HEK293T (cell line): ENCODE data around the gene GMDS.

ENCODE experiments used
- CTCF ChIA-PET: fragments of 350-600 bp; formaldehyde crosslinking; extraction: SDS; loops from one replicate; lab custom pipeline; 2021; ENCODE audit warnings: antibody characterized with exemption, inconsistent platforms; lab: Yijun Ruan, JAX
- POLR2A ChIA-PET: fragments of 350-600 bp; formaldehyde crosslinking; extraction: SDS; loops from one replicate; lab custom pipeline; 2020; ENCODE audit warnings: antibody characterized with exemption, inconsistent platforms; lab: Yijun Ruan, JAX
- DNase-seq: peaks from one replicate; pipeline ENCODE4 v3.0.0; 2012; ENCODE audit warnings: mixed read lengths; ENCODE audit errors: extremely low spot score
- ARNT ChIP-seq: fragments of 450-650 bp; IDR thresholded peaks from 2 replicates; pipeline ENCODE4 v1.6.1; 2017; ENCODE audit warnings: mild to moderate bottlenecking
- BHLHE40 ChIP-seq: fragments of 450-650 bp; IDR thresholded peaks from 2 replicates; pipeline ENCODE4 v1.6.1; 2016; ENCODE audit warnings: mild to moderate bottlenecking, moderate library complexity, borderline replicate concordance
- CTBP1 ChIP-seq: fragments of 450-650 bp; IDR thresholded peaks from 2 replicates; pipeline ENCODE4 v1.6.1; 2016; ENCODE audit warnings: borderline replicate concordance
- ELF4 ChIP-seq: fragments of 450-650 bp; IDR thresholded peaks from 2 replicates; pipeline ENCODE4 v1.6.1; 2017; ENCODE audit warnings: antibody characterized with exemption
- FOXA1 ChIP-seq: fragments of 450-650 bp; IDR thresholded peaks from 2 replicates; pipeline ENCODE4 v1.6.1; 2016; ENCODE audit warnings: mild to moderate bottlenecking
- FOXK2 ChIP-seq: fragments of 450-650 bp; IDR thresholded peaks from 2 replicates; pipeline ENCODE4 v1.6.1; 2016; ENCODE audit warnings: mild to moderate bottlenecking
- FOXM1 ChIP-seq: fragments of 450-650 bp; IDR thresholded peaks from 2 replicates; pipeline ENCODE4 v1.6.1; 2017; ENCODE audit warnings: mild to moderate bottlenecking, borderline replicate concordance
- HDGF ChIP-seq: fragments of 450-650 bp; IDR thresholded peaks from 2 replicates; pipeline ENCODE4 v1.6.1; 2017; ENCODE audit warnings: antibody characterized with exemption, borderline replicate concordance
- L3MBTL2 ChIP-seq: fragments of 450-650 bp; conservative IDR thresholded peaks from 2 replicates; pipeline ENCODE4 v1.6.1; 2016; ENCODE audit warnings: mild to moderate bottlenecking
- LEF1 ChIP-seq: fragments of 450-650 bp; IDR thresholded peaks from 2 replicates; pipeline ENCODE4 v1.6.1; 2017; ENCODE audit warnings: mild to moderate bottlenecking, borderline replicate concordance
- NFRKB ChIP-seq: fragments of 450-650 bp; IDR thresholded peaks from 2 replicates; pipeline ENCODE4 v1.6.1; 2016; ENCODE audit warnings: mild to moderate bottlenecking, moderate library complexity
- SP1 ChIP-seq: fragments of 450-650 bp; IDR thresholded peaks from 2 replicates; pipeline ENCODE4 v1.6.1; 2017
- SUZ12 ChIP-seq: fragments of 450-650 bp; IDR thresholded peaks from 2 replicates; pipeline ENCODE4 v1.6.1; 2016; ENCODE audit warnings: mild to moderate bottlenecking
- TARDBP ChIP-seq: fragments of 450-650 bp; IDR thresholded peaks from 2 replicates; pipeline ENCODE4 v1.6.1; 2016
- ZNF384 ChIP-seq: fragments of 450-650 bp; IDR thresholded peaks from 2 replicates; pipeline ENCODE4 v1.6.1; 2016
- TF ChIP-seq, protein P1 (sequence below): fragments of 450-650 bp; IDR thresholded peaks from 2 replicates; pipeline ENCODE4 v1.6.1; 2016

The GMDS gene

DNA sequence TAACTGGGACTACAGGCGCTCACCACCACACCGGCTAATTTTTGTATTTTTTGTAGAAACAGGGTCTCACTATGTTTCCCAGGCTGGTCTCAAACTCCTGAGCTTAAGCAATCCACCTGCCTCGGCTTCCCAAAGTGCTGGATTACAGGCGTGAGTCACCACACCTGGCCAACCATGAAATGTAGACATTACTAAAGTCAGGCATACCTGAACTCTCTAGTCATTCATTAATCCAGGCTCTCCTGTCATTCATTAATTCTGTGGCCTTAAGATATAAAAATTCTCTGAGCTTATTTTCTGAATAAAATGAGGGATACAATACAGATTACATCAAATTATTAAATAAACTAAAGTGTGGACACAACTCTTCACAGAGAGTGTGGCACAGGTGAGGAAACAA is 159.7 kb downstream of the GMDS start:
- TF ChIP-seq NFRKB = no peak
- no peak for TF ChIP-seq HDGF
- TF ChIP-seq LEF1 = no peak
- no peak for TF ChIP-seq FOXM1
- TF ChIP-seq FOXA1 = no peak
- TF ChIP-seq FOXK2 = no peak
- no peak for TF ChIP-seq BHLHE40
- no peak for TF ChIP-seq L3MBTL2
- TF ChIP-seq SP1 = no peak
- TF ChIP-seq, protein P1, sequence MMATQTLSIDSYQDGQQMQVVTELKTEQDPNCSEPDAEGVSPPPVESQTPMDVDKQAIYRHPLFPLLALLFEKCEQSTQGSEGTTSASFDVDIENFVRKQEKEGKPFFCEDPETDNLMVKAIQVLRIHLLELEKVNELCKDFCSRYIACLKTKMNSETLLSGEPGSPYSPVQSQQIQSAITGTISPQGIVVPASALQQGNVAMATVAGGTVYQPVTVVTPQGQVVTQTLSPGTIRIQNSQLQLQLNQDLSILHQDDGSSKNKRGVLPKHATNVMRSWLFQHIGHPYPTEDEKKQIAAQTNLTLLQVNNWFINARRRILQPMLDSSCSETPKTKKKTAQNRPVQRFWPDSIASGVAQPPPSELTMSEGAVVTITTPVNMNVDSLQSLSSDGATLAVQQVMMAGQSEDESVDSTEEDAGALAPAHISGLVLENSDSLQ = no peak
- ChIA-PET CTCF (no interaction called here), POLR2A (no interaction called here)
- no peak for DNase-seq

DNA sequence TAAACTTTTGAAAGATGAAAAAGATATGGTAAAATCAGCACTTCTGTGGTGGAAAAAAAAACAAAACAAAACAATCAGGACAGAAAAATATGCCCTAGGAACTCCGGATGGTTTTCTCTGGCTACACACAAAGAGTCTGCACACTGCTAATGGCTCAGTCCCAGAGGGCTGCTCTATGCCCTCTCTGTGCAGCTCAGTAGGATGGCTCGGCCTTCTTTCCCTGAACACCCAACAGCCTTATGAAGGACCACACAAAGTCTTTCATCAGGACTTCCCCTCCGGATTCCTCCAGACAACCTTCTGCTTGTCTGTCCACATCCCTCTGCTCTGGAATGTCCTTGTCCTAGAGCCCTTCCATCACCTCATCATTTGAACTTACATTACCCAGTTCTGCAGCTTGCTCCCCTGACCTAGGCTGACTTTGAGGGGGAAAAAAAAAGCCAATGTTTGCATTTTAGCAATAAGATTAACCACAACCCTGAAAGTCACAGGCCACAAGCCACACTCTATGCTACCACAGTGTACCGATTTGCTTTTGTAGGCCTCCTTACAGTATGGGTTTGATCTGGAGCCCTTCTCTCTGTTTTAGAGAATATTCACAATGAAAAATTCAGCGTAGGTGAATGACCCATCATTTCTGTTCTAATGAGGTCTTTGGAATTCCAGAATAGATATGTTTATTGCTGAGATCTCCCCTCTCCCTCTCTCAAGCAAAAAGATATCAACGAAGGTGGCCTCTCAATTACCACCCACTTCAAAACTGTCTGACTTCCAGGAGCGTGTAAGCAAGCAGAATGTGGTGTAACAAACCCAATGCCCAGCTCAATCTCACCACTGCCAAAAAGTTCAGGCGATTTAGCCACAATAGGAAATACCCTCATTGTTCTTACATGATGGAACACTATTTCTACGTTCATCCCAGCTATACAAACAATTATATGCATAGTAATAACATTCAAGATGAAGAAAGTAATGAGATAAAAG is 164.0 kb downstream of the GMDS start:
- no peak for TF ChIP-seq FOXM1
- no peak for TF ChIP-seq SP1
- TF ChIP-seq L3MBTL2 = no peak
- no peak for TF ChIP-seq BHLHE40
- CTCF ChIA-PET = no interaction called here
- POLR2A ChIA-PET = no interaction called here
- no peak for DNase-seq

DNA sequence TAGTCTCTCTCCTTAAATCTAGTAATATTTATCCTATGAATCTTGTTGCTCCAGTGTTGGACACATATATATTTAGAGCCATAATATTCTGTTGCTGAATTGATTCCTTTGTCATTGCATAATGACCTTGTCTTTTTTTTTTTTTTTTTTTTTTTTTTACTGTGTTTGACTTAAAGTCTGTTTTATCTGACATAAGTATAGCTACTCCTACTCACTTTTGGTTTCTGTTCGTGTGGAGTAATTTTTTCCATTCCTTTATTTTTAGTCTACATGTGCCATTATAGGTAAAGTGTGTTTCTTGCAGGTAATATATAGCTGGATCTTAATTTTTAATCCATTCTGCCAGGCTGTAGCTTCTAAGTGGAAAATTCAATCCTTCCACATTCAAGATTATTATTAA is 166.5 kb downstream of the GMDS start:
- ChIA-PET POLR2A (no interaction called here), CTCF (no interaction called here)
- TF ChIP-seq FOXA1 (no peak), ZNF384 (0 out of 2 replicates have a peak, but pooled peaks have one; percentile 12), NFRKB (no peak), ELF4 (no peak), ARNT (no peak)
- no peak for DNase-seq

DNA sequence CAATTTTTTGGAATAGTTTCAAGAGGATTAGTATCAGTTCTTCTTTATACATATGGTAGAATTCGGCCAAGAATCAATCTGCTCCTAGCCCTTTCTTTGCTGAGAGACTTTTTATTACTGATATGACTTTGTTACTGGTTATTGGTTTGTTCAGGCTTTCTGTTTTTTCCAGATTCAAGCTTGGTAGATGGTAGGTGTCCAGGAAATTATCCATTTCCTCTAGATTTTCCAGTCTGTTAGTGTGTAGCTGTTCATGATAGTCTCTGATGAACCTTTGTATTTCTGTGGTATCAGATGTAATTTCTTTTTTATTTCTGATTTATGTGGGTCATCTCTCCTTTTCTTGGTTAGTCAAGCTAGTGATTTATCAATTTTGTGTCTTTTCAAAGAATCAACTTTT is 167.6 kb downstream of the GMDS start:
- DNase-seq = no peak
- POLR2A ChIA-PET = no interaction called here
- CTCF ChIA-PET = no interaction called here
- TF ChIP-seq ELF4 (no peak), SUZ12 (no peak), ZNF384 (no peak), LEF1 (no peak), SP1 (no peak), FOXM1 (no peak), FOXK2 (no peak), ARNT (no peak), NFRKB (no peak), CTBP1 (no peak), BHLHE40 (no peak), HDGF (no peak), TARDBP (no peak), FOXA1 (no peak), L3MBTL2 (no peak)
- TF ChIP-seq, protein P1 = no peak

DNA sequence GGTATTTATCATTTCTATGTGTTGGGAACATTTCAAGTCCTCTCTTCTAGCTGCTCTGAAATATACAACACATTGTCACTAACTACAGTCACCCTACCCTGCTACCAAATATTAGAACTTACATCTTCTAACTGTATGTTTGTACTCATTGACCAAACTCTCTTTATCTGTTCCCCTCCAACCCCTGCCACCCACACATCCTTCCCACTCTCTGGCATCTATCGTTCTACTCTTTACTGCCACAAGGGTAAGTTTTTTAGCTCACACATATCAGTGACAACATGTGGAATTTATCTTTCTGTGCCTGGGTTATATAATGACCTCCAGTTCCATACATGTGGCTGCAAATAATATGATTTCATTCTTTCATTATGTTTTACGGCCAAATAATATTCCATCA is 171.9 kb downstream of the GMDS start:
- POLR2A ChIA-PET = no interaction called here
- CTCF ChIA-PET = no interaction called here
- TF ChIP-seq FOXK2 (no peak), ARNT (no peak), FOXM1 (no peak), FOXA1 (no peak), BHLHE40 (no peak), ZNF384 (no peak), L3MBTL2 (no peak)
- TF ChIP-seq, protein P1 = no peak
- DNase-seq = no peak

DNA sequence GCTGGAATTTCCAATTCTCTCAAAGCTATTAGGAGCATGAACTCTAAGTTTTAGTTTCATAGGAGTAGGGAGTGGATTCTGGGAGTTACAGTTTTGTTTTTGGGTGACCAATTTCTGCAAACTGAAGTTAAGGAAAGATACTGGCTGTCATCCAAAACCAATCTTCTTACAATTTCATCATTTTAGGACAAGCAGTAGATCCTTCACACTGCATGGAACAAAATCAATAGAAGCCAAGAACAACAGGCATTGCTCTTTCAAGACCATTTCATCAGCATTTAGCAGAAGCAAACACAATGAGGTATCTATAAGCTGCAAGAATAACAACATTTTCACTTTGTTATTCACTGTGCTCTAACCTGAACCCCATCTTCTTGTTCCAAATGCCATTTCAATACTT is 173.0 kb downstream of the GMDS start:
- ChIA-PET CTCF (no interaction called here), POLR2A (no interaction called here)
- TF ChIP-seq TARDBP = no peak
- DNase-seq = no peak

DNA sequence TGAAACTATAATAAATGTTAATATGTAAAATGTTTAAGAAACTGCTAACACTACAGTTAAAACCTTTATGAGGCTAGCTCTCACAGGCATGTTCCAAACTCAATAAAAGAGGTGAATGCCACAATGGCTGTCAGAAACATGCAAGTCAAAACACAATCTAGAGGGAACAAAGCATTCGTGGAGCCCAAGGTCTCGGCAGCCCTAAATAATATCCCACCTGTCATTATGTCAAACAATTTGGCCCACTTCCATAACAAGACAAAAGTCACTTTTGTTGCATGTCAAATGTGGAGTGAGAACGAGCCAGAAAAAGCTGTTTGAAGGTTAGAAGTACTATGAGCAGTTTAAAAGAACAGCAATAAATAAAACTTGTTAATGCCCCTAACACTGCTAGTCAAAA is 181.9 kb downstream of the GMDS start:
- ChIA-PET CTCF (no interaction called here), POLR2A (no interaction called here)
- DNase-seq = no peak
- TF ChIP-seq L3MBTL2 (no peak), ZNF384 (no peak), NFRKB (no peak)
